SK-N-SH (cell line): ENCODE measurements around the gene VSIG10L. TPM values are rescaled to one million over a fixed set of nuclear protein-coding genes. Genes with fewer than 3 reads are reported as not detected.
A peak's percentile ranks its signal among the peaks of the same experiment; 100 is the strongest.

ENCODE experiments used
- CTCF ChIA-PET: fragments of 300-600, 350-600 bp; formaldehyde crosslinking; extraction: SDS; loops from one replicate; lab custom pipeline; 2021; lab: Yijun Ruan, JAX
- POLR2A ChIA-PET: fragments of 350-600 bp; sonication (Branson Sonifier 250); formaldehyde crosslinking; extraction: SDS; loops from one replicate; lab custom pipeline; 2020; ENCODE audit warnings: antibody characterized with exemption, inconsistent platforms; lab: Yijun Ruan, JAX
- DNase-seq: peaks from one replicate; pipeline ENCODE4 v3.0.0; 2012
- H2AFZ ChIP-seq: fragments of 200-600 bp; sonication (generic); 2 replicates; pipeline ENCODE4 v1.8.1; 2016; ENCODE audit warnings: antibody characterized with exemption, mild to moderate bottlenecking, low read depth
- H3F3A ChIP-seq: fragments of 200-600 bp; sonication (generic); replicated peaks from 2 replicates; pipeline ENCODE3; 2016; ENCODE audit warnings: antibody characterized with exemption, mild to moderate bottlenecking; ENCODE audit not compliant: insufficient read depth
- H3K27ac ChIP-seq, 2 experiments: fragments of 200-500 bp in 1 of 2; fragments of 200-600 bp in 1 of 2; sonication (Bioruptor generic) in 1 of 2; sonication (generic), shearing (Covaris generic) in 1 of 2; 2 replicates each; pipeline versions ENCODE4 v1.5.1 to v1.6.1; 2014 to 2016; ENCODE audit warnings: low read depth in 2 of 2, inconsistent platforms in 1 of 2, low read length in 1 of 2, mild to moderate bottlenecking in 1 of 2, mixed read lengths in 1 of 2
- H3K27me3 ChIP-seq: fragments of 200-600 bp; sonication (generic), shearing (Covaris generic); 2 replicates; pipeline ENCODE4 v1.6.1; 2016; ENCODE audit warnings: mixed run types; ENCODE audit not compliant: insufficient read depth
- H3K36me3 ChIP-seq, 2 experiments: fragments of 200-500 bp in 1 of 2; fragments of 200-600 bp in 1 of 2; sonication (Bioruptor generic) in 1 of 2; sonication (generic) in 1 of 2; replicated peaks in 1 of 2; 2 replicates each; pipeline versions ENCODE3 to v1.5.1; 2014 to 2016; ENCODE audit warnings: low read length in 1 of 2, mild to moderate bottlenecking in 1 of 2; ENCODE audit not compliant: insufficient read depth in 2 of 2, control insufficient read depth in 1 of 2
- H3K4me1 ChIP-seq, 2 experiments: fragments of 200-500 bp in 1 of 2; fragments of 200-600 bp in 1 of 2; sonication (Bioruptor generic) in 1 of 2; sonication (generic), shearing (Covaris generic) in 1 of 2; 2 replicates each; pipeline versions ENCODE4 v1.5.1 to v1.6.1; 2014 to 2016; ENCODE audit warnings: low read depth in 1 of 2, low read length in 1 of 2, mixed run types in 1 of 2; ENCODE audit not compliant: insufficient read depth in 2 of 2, control insufficient read depth in 1 of 2
- H3K4me2 ChIP-seq: fragments of 200-600 bp; sonication (generic), shearing (Covaris generic); 2 replicates; pipeline ENCODE4 v1.6.1; 2017; ENCODE audit warnings: mixed run types
- H3K4me3 ChIP-seq, 2 experiments: fragments of 200-500 bp in 1 of 2; fragments of 200-600 bp in 1 of 2; sonication (Bioruptor generic) in 1 of 2; sonication (generic), shearing (Covaris generic) in 1 of 2; 2 replicates each; pipeline versions ENCODE4 v1.5.1 to v1.8.1; 2014 to 2016; ENCODE audit warnings: low read depth in 2 of 2, inconsistent platforms in 1 of 2, low read length in 1 of 2, mild to moderate bottlenecking in 1 of 2, mixed read lengths in 1 of 2, moderate library complexity in 1 of 2
- H3K79me2 ChIP-seq: fragments of 200-600 bp; sonication (generic); 2 replicates; pipeline ENCODE4 v1.8.1; 2017; ENCODE audit warnings: mild to moderate bottlenecking; ENCODE audit not compliant: insufficient read depth
- H3K9ac ChIP-seq: fragments of 200-600 bp; sonication (generic); 2 replicates; pipeline ENCODE4 v1.6.1; 2017; ENCODE audit warnings: mixed run types
- H3K9me2 ChIP-seq: fragments of 200-600 bp; sonication (generic); 2 replicates; pipeline ENCODE4 v1.6.1; 2017; ENCODE audit warnings: mixed run types
- H3K9me3 ChIP-seq: fragments of 200-600 bp; sonication (generic); 2 replicates; pipeline ENCODE4 v1.6.1; 2017; ENCODE audit warnings: mixed run types, mild to moderate bottlenecking, moderate library complexity
- H4K20me1 ChIP-seq: fragments of 200-600 bp; sonication (generic); 2 replicates; pipeline ENCODE4 v1.6.1; 2017; ENCODE audit warnings: mild to moderate bottlenecking, mixed run types; ENCODE audit not compliant: insufficient read depth
- JUND ChIP-seq: IDR thresholded peaks from 2 replicates; pipeline ENCODE4 v1.4.0; 2012
- RAD21 ChIP-seq: IDR thresholded peaks from 2 replicates; pipeline ENCODE4 v1.6.1; 2012; ENCODE audit warnings: mild to moderate bottlenecking, low read length
- RCOR1 ChIP-seq: fragments of 150-350 bp; IDR thresholded peaks from 2 replicates; pipeline ENCODE4 v1.6.1; 2017; ENCODE audit warnings: antibody characterized with exemption, low read length
- SIN3A ChIP-seq: IDR thresholded peaks from 2 replicates; pipeline ENCODE4 v1.6.1; 2012; ENCODE audit warnings: low read depth, mild to moderate bottlenecking, low read length, moderate library complexity, borderline replicate concordance
- WGBS: methylation state at CpG from one replicate; pipeline ENCODE4 v1.1.6; 2017; ENCODE audit warnings: low lambda C conversion rate; 5-methylcytosine and 5-hydroxymethylcytosine counted together
- polyA plus RNA-seq, 3 experiments: library from polyadenylated mRNA; depleted of rRNA; stranded (reverse); fragments of >200 nt; gene quantifications; 2 replicates each; pipeline ENCODE4 v1.2.3, GENCODE V29; 2012
- TF ChIP-seq, protein P1 (sequence below): IDR thresholded peaks from 2 replicates; pipeline ENCODE4 v1.4.0; 2012; ENCODE audit warnings: low read depth, borderline replicate concordance
- TF ChIP-seq, protein P2 (sequence below): fragments of 200-600 bp; sonication (generic); IDR thresholded peaks from 2 replicates; pipeline ENCODE4 v1.6.1; 2017; ENCODE audit warnings: antibody characterized with exemption, mild to moderate bottlenecking, moderate library complexity
- TF ChIP-seq, protein P3 (sequence below): fragments of 150-350 bp; IDR thresholded peaks from 2 replicates; pipeline ENCODE4 v1.6.1; 2017; ENCODE audit warnings: antibody characterized with exemption, low read length, low read depth, borderline replicate concordance
- TF ChIP-seq, protein P4 (sequence below): IDR thresholded peaks from 2 replicates; pipeline ENCODE4; 2012

VSIG10L gene
- polyA plus RNA-seq, 1 of the 3 experiments (the other 2 are of a cell fraction): 2.7 TPM

DNA sequence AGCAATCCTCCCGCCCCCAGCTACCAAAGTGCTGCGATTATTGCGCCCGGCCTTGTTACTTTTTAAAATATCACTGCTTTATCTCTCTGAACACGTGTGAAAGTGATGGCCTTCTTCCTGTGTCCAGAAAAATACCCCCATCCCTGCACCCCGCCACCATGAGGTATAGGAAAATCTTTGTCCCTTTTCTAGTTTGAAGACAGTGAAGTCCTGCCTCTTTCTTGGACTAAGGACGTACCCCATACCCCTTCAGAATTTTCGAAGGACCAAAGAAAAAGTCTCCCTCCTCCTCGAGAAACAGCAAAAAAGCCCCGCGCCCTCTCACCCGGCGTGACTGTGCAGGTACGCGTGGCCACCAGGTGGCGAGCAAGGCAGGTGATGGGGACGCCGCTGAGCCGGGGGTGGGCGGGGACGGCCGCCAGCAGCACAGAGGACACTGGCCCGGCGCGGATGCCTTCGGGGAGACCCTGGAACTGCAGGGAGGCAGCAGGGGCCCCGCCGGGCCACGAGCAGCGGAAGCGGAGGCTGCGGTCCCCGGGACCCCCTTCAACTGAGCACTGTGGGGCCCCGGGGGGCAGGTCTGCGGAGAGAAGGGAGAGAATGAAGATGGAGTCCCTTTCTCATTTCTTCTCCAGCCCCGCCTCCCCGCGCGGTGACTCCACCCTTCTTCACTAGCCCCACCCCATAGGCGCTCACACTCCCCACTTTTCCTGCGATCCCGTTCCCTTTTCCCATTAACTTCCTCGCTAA is 3.2 kb downstream of the VSIG10L start (continued):
- TF ChIP-seq, protein P1, sequence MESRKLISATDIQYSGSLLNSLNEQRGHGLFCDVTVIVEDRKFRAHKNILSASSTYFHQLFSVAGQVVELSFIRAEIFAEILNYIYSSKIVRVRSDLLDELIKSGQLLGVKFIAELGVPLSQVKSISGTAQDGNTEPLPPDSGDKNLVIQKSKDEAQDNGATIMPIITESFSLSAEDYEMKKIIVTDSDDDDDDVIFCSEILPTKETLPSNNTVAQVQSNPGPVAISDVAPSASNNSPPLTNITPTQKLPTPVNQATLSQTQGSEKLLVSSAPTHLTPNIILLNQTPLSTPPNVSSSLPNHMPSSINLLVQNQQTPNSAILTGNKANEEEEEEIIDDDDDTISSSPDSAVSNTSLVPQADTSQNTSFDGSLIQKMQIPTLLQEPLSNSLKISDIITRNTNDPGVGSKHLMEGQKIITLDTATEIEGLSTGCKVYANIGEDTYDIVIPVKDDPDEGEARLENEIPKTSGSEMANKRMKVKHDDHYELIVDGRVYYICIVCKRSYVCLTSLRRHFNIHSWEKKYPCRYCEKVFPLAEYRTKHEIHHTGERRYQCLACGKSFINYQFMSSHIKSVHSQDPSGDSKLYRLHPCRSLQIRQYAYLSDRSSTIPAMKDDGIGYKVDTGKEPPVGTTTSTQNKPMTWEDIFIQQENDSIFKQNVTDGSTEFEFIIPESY: no peak
- TF ChIP-seq, protein P2, sequence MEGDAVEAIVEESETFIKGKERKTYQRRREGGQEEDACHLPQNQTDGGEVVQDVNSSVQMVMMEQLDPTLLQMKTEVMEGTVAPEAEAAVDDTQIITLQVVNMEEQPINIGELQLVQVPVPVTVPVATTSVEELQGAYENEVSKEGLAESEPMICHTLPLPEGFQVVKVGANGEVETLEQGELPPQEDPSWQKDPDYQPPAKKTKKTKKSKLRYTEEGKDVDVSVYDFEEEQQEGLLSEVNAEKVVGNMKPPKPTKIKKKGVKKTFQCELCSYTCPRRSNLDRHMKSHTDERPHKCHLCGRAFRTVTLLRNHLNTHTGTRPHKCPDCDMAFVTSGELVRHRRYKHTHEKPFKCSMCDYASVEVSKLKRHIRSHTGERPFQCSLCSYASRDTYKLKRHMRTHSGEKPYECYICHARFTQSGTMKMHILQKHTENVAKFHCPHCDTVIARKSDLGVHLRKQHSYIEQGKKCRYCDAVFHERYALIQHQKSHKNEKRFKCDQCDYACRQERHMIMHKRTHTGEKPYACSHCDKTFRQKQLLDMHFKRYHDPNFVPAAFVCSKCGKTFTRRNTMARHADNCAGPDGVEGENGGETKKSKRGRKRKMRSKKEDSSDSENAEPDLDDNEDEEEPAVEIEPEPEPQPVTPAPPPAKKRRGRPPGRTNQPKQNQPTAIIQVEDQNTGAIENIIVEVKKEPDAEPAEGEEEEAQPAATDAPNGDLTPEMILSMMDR: peak; percentile 91
- TF ChIP-seq, protein P3, sequence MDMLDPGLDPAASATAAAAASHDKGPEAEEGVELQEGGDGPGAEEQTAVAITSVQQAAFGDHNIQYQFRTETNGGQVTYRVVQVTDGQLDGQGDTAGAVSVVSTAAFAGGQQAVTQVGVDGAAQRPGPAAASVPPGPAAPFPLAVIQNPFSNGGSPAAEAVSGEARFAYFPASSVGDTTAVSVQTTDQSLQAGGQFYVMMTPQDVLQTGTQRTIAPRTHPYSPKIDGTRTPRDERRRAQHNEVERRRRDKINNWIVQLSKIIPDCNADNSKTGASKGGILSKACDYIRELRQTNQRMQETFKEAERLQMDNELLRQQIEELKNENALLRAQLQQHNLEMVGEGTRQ: no peak
- peak; percentile 39; the same call in 1 of the 2 replicates for TF ChIP-seq SIN3A
- TF ChIP-seq RAD21: peak; percentile 75

DNA sequence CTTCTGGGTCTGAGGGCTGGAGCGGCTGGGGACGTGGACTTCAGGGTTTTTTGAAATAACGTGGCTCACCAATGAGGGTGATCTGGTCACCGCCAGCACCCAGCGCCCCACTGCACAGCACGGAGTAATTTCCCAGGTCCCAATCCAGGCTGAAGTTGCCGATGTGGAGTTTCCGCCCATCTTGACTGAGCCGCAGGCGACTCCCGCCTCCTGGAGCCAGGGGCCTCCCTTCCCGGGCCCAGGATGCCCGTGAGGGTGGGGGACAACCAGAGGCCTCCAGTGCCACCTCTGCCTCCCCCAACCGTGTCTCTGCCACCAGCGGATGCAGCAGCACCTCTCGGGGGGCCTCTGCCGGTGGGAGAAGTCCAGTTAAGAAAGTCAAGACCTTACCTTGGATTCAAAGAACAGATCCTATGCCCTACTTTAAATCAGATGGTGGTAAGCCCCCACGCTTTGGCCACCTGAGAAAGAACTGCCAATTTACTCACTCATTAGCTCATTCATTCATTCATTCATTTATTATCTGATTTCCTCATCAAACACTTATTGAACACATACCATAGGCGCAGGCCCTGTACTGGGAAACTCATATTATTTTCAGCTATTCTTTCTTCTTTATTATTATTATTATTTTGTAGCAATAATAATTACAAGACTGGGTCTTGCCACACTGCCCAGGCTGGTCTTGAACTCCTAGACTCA is 3.9 kb downstream of the VSIG10L start:
- H3K9ac ChIP-seq: no peak overlapping the region
- ChIA-PET CTCF (interaction anchor here (0.6 to 2.1 kb wide), 13 partner anchors 9 to 319 kb away, joined by 3 to 7 read pairs (median 3); no protein-coding TSS in a partner anchor), POLR2A (no interaction called here)
- H4K20me1 ChIP-seq: no peaks in the 10 kb centered on the region
- H3K9me3 ChIP-seq: no peaks in the 10 kb centered on the region
- peaks cover 0 to 8% of the 10 kb centered on the region in 2 experiments; a peak in 1 of 4 replicates for H3K4me1 ChIP-seq
- H3K4me2 ChIP-seq: peak overlapping the region; percentile 97
- H3K36me3 ChIP-seq: no peaks in the 10 kb centered on the region
- no peaks in the 10 kb centered on the region for H3K27me3 ChIP-seq
- 85% methylated on average over 6 of the region's 19 CpGs for WGBS
- peaks cover 3% of the 10 kb centered on the region for H3F3A ChIP-seq
- peak overlapping the region; percentile 99 for H2AFZ ChIP-seq
- TF ChIP-seq RCOR1 (no peak), JUND (no peak)
- TF ChIP-seq, protein P4, sequence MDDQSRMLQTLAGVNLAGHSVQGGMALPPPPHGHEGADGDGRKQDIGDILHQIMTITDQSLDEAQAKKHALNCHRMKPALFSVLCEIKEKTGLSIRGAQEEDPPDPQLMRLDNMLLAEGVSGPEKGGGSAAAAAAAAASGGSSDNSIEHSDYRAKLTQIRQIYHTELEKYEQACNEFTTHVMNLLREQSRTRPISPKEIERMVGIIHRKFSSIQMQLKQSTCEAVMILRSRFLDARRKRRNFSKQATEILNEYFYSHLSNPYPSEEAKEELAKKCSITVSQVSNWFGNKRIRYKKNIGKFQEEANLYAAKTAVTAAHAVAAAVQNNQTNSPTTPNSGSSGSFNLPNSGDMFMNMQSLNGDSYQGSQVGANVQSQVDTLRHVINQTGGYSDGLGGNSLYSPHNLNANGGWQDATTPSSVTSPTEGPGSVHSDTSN: no peak
- TF ChIP-seq, protein P1: no peak
- no peaks in the 10 kb centered on the region for H3K9me2 ChIP-seq
- H3K27ac ChIP-seq: no peak overlapping the region
- no peaks in the 10 kb centered on the region for H3K79me2 ChIP-seq
- DNase-seq: no peak
- H3K4me3 ChIP-seq: peak overlapping the region in 1 of 2 experiments; percentile 63; a peak in 2 of 4 replicates
